ENCODE measurements around the gene CIAPIN1.
A peak's percentile ranks its signal among the peaks of the same experiment; 100 is the strongest.

CIAPIN1 gene

GRCh38 chr16:57432505-57432904 lies 14.7 kb downstream of the CIAPIN1 start:
- no peaks in the 10 kb centered on the region for H3K27me3 ChIP-seq (ENCODE audit: insufficient read depth, poor library complexity, severe bottlenecking)
- DNase-seq (ENCODE audit: low read depth in 1 of 2, low spot score in 1 of 2), result no peak
- no peak for TF ChIP-seq POLR2AphosphoS5 (IDR thresholded peaks at IDR 0.05; ENCODE audit: low read depth)
- no peak overlapping the region for H3K4me3 ChIP-seq (replicated peaks; ENCODE audit: insufficient read depth, low read length)
- H3K27ac ChIP-seq (replicated peaks), result no peak overlapping the region

- H3K4me3 ChIP-seq (replicated peaks; ENCODE audit: insufficient read depth, low read length), result no peak overlapping the region
- DNase-seq (ENCODE audit: low read depth in 1 of 2, low spot score in 1 of 2), result peak in 1 of 2 experiments; percentile 41
- TF ChIP-seq REST (IDR thresholded peaks at IDR 0.05; ENCODE audit: insufficient replicate concordance, low read depth) (no peak), SPI1 (IDR thresholded peaks at IDR 0.05; ENCODE audit: borderline replicate concordance, low read depth) (peak; percentile 89)
- no peaks in the 10 kb centered on the region for H3K27me3 ChIP-seq (ENCODE audit: insufficient read depth, poor library complexity, severe bottlenecking)
- no peak overlapping the region for H3K27ac ChIP-seq (replicated peaks)
Observed at GRCh38 chr16:57430955-57431354, 16.2 kb downstream of the CIAPIN1 start.

- Histone ChIP-seq H3K27me3 (ENCODE audit: insufficient read depth, poor library complexity, severe bottlenecking) (no peaks in the 10 kb centered on the region), H3K27ac (replicated peaks) (no peak overlapping the region), H3K4me3 (replicated peaks; ENCODE audit: insufficient read depth, low read length) (no peak overlapping the region)
- no peak for DNase-seq (ENCODE audit: low read depth in 1 of 2, low spot score in 1 of 2)
- TF ChIP-seq SPI1 (IDR thresholded peaks at IDR 0.05; ENCODE audit: borderline replicate concordance, low read depth), result no peak
- TF ChIP-seq CTCF (IDR thresholded peaks at IDR 0.05; ENCODE audit: insufficient read depth, low read length), result no peak
- TF ChIP-seq POLR2AphosphoS5 (IDR thresholded peaks at IDR 0.05; ENCODE audit: low read depth), result no peak
- no peak for TF ChIP-seq GABPA (IDR thresholded peaks at IDR 0.05; ENCODE audit: low read depth)
- TF ChIP-seq REST (IDR thresholded peaks at IDR 0.05; ENCODE audit: insufficient replicate concordance, low read depth), result no peak
Observed at GRCh38 chr16:57427824-57428223, 19.4 kb downstream of the CIAPIN1 start.

GRCh38 chr16:57427307-57427706 lies 19.9 kb downstream of the CIAPIN1 start:
- TF ChIP-seq POLR2AphosphoS5 (IDR thresholded peaks at IDR 0.05; ENCODE audit: low read depth) (no peak), CTCF (IDR thresholded peaks at IDR 0.05; ENCODE audit: insufficient read depth, low read length) (no peak), SPI1 (IDR thresholded peaks at IDR 0.05; ENCODE audit: borderline replicate concordance, low read depth) (no peak), GABPA (IDR thresholded peaks at IDR 0.05; ENCODE audit: low read depth) (no peak), REST (IDR thresholded peaks at IDR 0.05; ENCODE audit: insufficient replicate concordance, low read depth) (no peak)
- H3K27ac ChIP-seq (replicated peaks), result no peak overlapping the region
- no peak for DNase-seq (ENCODE audit: low read depth in 1 of 2, low spot score in 1 of 2)
- no peak overlapping the region for H3K4me3 ChIP-seq (replicated peaks; ENCODE audit: insufficient read depth, low read length)
- H3K27me3 ChIP-seq (ENCODE audit: insufficient read depth, poor library complexity, severe bottlenecking), result no peaks in the 10 kb centered on the region
